HG02759 (cell line): ENCODE results near the gene ALKBH4.
A peak's percentile ranks its signal among the peaks of the same experiment; 100 is the strongest.
"Not testable (repeated sequence)": the region's sequence is repeated elsewhere in the genome, so short reads cannot be mapped to it uniquely, and the experiment has no call there.

ENCODE experiments used
- ATAC-seq: cut with Tn5 transposase; IDR thresholded peaks from one replicate; pipeline ENCODE4 v1.9.1; 2021; ENCODE audit warnings: mild to moderate bottlenecking, moderate library complexity; ENCODE audit not compliant: unreplicated experiment

The ALKBH4 gene

DNA sequence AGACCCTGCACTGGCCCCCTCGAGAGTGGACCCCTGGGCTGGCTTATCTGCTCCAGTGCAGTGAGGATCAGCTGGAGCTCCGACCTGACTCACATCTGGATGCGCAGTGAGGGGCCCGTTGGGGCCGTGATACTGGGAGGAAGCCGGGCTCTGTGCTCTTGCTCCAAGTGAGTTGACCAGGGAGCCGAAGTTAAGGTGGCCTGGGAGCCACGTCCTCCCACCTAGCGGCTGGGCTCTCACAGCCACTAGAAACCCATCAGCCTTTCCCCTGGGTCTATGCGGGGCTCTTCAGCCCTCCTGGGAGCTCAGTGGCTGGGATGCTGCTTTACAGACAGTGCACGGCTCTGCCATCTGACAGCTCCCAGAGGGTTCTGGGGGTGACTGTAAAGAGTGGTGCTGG lies 9.1 kb downstream of the ALKBH4 start:
- no peak for ATAC-seq

DNA sequence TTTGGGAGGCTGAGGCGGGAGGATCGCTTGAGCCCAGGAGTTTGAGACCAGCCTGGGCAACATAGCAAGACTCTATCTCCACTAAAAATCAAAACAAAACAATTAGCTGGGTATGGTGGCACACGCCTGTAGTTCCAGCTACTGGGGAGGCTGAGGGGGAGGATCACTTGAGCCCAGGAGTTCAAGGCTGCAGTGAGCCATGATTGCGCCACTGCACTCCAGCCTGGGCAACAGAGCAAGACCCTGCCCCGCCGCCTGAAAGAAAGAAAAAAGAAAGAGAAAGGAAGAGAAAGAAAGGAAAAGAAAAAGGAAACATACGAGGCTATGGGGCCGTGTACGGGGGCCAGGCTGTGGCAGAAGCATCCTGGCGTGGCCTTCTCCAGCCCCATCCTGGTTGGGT lies 9.7 kb downstream of the ALKBH4 start:
- not testable (repeated sequence) for ATAC-seq

DNA sequence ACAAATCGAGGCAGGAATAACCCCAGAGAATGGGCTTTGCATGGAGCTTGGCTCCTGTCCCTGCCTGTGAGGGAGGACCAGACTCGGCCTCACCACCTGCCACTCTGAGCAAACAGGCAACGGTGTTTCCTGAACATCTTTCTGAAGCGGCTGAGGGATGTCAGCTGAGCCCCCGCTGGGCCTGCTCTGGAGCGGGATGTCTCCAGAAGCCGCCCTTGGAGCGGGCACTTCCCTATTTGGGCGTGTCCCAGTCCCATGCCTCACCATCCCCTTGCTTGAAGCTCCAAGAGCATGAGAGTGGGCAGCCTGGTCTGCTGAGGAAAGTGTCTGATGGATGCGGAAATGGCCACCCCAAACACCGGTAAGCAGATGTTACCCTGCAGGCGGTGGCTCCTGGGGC lies 10.2 kb downstream of the ALKBH4 start:
- no peak for ATAC-seq

DNA sequence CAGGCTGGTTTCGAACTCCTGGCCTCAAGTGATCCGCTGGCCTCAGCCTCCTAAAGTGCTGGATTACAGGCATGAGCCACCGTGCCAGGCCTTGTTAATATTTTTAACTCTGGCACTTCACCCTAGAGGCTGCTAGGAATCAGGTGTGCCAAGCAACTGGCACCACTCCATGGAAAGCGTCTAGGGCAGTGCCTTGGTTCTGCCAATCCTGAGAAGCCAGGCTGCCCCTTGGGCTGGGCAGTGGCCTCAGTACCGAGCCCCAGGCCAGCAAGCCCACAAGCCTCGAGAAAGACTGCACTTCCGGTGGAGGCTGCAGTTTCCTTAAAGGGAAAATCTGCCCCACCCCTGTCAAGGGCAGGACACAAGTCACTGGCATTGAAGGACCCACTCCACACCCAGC lies 11.3 kb downstream of the ALKBH4 start:
- ATAC-seq, result no peak

DNA sequence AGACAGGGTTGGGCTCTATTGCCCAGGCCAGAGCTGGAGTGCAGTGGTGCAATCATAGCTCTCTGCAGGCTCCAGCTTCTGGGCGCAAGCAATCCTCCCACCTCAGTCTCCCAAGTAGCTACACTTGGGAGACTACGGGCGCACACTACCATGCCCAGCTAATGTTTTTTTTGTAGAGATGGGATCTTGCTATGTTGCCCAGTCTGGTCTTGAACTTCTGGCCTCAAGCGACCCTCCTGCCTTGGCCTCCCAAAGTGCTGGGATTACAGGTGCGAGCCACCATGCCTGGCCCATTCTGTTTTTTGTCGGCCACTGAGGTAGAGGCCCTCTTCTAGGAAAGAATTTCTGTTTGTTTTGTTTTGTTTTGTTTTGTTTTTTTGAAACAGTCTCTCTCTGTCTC lies 12.2 kb downstream of the ALKBH4 start:
- no peak for ATAC-seq

DNA sequence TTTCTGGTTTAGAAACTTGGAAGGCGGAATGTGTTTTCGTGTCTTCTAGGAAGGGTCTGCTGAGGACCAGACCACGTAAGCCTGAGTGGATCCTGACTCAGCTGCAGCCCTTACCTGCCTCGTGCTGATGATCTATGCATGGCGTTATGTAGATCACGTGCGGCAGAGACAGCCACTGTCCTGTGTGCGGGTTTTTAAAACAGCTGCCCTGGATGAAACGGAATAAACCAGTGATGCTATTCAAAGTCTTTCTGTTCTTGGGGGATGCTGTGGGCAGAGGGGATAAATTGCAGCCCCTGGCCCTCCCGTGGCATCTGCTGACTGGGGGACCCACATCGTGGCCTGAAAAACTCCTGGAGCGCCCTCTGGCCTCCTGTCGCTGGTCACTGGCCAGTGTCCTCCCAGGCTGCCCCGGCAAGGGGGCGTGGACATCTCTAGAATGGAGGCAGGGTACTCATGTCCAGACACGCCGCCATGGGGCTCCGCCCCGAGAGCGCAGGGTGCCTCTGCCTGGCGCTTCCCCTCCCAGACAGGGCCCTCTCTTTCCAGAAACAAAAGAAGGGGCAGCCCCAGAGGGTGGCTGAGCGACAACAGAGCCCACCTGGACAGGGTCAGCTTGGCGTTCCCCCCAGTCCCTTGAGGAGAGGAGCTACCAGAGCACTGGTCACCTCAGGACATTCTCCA lies 13.2 kb downstream of the ALKBH4 start:
- no peak for ATAC-seq

DNA sequence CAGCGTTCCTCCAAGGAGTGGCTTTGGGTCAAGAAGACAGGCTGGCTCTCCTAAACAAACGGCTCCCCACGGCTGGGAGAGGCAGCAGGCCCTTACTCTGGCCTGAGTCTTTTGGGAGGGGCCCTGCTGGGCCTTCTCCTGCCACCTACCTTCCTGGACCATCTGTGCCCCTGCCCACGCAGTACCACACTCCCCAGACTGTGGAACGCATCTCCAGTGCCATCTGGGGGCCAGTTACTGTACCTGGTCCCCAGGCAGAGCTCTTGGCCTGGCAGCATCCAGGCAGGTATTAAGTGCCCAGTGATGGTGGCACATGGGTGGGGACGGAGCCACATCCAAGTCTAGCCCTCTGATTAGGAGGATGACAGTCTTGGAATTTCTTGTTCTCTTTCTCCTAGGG lies 14.4 kb downstream of the ALKBH4 start:
- ATAC-seq, result no peak

DNA sequence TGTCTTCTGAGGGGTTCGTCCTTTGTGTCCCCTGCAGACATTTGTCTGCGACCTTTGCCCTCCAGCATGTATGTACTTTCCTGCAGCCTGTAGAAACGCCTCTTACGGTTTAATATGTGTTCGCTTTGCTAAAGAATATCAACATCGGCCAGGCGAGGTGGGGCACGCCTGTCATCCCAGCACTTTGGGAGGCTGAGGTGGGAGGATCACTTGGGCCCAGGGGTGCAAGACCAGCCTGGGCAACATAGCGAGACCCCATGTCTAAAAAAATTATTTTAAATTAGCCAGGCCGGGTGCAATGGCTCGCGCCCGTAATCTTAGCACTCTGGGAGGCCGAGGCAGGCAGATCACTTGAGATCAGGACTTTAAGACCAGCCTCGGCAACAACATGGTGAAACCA lies 15.5 kb downstream of the ALKBH4 start:
- no peak for ATAC-seq

DNA sequence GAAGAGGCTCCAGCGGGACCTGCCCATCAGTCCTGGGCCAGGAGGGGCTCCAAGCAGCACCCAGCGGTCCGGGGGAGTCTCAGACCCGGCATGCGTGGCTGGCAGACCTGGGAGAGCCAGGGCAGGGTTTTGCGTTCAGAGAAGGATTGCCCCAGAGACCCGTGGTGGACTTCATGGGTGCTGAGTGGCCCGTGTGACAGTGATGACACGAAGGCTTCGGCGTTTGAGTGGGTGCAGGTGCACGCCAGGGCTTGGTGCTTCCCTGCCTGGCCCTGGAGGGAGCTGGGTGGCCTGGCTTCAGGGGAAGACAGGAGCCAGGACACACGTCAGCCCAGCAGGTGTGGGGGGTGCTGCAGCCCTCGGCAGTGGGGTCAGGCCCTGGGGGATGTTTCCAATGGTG lies 17.4 kb downstream of the ALKBH4 start:
- no peak for ATAC-seq

DNA sequence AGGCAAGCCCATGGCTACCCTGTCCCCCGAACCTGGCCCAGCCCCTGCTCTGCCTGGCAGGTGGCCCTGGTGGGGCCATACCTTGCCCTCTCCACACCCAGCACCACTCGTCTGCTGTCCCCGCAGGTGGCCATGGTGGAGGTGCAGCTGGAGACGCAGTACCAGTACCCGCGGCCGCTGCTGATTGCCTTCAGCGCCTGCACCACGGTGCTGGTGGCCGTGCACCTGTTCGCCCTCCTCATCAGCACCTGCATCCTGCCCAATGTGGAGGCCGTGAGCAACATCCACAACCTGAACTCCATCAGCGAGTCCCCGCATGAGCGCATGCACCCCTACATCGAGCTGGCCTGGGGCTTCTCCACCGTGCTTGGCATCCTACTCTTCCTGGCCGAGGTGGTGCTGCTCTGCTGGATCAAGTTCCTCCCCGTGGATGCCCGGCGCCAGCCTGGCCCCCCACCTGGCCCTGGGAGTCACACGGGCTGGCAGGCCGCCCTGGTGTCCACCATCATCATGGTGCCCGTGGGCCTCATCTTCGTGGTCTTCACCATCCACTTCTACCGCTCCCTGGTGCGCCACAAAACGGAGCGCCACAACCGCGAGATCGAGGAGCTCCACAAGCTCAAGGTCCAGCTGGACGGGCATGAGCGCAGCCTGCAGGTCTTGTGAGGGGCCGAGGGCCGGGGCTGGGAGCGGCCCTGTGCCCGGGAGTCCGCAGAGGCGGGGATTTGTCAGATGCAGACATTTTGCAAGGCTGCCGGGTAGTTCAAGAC lies 18.1 kb downstream of the ALKBH4 start:
- ATAC-seq, result no peak

DNA sequence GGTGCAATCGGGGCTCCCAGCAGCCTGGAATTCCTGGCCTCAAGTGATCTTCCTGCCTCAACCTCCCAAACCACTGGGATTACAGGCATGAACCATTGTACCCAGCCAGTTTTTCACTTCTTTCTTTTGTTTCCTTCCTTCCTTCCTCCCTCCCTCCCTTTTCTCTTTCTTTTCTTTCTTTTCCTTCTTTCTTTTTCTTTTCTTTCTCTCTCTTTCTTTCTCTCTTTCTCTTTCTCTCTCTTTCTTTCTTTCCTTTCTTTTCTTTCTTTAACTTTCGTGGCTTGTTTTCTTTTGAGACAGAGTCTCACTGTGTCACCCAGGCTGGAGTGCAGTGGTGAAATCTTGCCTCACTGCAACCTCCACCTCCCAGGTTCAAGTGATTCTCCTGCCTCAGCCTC lies 19.0 kb downstream of the ALKBH4 start:
- ATAC-seq, result no peak

DNA sequence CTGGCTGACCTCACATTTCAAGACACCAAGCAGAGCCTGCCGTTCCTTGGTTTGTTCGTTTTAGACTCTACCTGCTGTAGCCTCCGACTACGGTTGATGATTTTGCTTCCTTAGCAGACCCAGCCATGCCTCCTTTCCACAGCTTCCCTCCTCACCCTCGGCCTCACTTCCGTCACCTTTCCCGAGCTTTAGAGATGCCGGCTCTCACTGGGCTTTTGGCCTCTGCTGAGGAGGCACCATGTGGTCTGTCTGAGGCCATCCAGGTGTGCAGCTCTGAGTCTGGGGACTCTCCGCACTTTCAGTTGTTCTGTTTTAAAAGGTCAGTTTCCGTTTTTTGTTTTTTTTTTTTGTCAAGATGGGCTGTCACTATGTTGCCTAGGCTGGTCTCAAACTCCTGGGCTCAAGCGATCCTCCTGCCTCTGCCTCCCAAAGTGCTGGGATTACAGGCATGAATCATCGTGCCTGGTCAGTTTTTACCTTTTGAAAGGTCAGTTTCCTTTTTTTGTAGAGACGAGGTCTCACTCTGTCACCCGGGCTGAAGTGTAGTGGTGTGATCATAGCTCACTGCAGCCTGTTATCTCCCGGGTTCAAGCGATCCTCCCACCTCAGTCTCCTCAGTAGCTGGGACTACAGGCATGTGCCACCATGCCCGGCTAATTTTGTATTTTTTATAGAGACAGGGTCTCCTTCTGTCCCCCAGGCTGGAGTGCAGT lies 19.5 kb downstream of the ALKBH4 start:
- peak; percentile 36 for ATAC-seq

DNA sequence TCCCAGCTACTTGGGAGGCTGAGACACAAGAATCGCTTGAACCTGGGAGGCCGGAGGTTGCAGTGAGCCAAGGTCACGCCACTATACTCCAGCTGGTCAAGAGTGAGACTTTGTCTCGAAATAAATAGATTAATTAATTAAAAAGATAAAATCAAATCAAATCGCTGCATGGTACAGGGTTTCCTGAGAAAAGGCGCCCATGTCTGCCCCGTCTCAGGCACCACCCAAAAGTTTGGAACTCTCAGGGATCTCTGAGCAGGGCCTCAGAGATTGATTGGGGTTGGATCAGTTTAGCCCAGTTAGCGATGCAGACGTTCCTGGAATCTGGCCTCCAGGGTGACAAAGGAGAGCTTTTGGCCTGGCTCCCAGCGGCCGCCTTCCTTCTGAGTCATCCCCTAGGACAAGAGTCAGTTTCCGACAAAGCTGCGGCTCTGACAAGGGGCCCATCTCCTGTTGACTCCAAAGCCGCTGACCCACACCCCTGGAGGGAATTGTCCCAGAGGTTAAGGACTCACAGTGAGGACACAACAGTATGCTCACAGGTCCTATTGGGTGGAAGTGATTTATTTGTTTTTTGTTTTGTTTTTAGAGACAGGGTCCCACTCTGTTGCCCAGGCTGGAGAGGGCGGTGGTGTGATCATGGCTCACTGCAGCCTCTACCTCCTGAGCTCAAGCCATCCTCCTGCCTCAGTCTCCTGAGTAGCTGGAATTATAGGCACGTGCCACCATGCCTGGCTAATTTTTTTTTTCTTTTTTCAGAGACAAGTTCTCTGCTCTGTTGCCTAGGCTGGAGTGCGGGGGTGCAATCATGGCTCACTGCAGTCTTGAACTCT lies 24.5 kb downstream of the ALKBH4 start:
- ATAC-seq, result no peak

DNA sequence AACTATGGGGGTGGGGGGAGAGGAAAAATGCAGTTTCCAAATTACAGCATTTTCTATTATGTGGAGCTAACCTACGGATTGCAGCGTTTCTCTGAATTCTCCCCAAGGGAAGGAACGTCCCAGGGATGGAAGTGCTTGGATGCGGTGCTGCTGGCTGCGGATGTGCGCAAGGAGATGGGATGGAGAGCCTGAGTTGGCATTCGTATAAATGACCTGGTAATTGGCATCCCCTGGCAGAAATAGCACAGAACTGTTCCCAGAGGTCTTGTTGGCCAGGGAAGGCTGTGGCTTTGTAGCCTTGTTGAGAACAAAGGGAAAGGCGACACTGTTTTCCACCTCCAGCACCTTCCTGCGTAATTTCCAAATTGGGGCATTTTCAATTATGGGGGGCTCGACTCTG lies 28.5 kb downstream of the ALKBH4 start:
- ATAC-seq, result no peak

DNA sequence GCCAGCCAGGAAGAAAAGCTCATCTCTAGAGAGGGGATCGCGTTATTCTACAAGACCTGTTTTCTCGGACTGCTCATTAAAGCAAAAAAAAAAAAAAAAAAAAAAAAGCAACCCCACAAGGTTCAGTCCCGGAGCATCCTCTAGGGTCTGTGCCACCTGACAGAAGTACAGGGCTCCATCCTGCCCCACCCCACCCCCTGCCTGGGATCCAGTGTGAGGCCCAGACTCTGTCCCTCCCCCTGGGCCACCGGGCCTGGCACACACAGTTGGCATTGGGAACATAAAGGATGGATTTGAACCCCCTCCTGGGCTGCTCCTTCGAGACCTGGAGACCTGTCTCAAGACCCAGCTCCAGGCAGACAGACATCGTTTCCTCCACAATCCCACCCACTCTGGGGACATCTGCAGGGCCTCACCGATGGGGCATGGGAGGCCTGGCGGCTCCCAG lies 30.6 kb downstream of the ALKBH4 start:
- no peak for ATAC-seq

DNA sequence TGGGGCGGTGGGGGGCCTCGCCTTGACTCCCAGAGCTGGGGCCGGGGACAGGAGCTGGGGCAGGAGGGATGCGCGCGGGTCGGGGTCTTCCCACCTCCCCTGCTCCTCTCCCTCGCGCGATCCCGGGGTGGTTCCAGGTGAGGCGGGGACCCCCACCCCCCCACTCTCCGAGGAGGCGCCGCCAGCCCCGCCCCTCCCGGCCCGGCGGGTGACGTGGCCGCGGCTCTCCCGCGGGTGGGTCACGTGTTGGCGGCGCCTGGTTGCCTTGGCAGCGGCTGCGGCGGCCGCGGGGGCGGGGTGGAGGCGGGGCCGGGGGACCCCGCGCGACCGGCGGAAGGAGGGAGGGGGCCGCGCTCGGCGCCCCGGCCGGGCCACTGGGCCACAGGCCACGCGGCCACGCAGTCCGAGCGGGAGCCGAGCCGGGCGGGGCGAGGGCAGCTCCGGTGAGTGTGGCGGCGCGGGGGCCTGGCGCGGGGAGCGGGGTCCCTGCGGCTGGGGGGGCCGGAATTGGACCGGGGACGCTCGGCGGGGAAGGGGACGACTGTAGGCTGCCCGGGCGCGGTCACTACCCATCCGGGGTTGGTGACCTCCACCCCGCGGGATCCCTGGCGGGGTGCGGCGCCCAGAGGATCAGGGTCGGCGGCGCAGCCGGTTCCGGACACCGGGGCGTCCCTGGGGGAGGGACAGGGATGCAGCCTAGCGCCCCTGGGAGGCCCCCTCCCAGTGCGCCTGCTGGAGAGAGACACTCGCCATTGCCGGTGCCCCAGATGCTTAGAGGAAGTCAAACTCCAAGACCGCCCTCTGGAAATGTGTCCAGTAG lies 31.2 kb downstream of the ALKBH4 start, which contains the start of gene ORAI2:
TSS of gene ORAI2 (plus strand) at position 357 of the 820 bp plus-strand sequence. CDS start 5,382 bp downstream, outside the sequence.
- peak; percentile 72 for ATAC-seq

DNA sequence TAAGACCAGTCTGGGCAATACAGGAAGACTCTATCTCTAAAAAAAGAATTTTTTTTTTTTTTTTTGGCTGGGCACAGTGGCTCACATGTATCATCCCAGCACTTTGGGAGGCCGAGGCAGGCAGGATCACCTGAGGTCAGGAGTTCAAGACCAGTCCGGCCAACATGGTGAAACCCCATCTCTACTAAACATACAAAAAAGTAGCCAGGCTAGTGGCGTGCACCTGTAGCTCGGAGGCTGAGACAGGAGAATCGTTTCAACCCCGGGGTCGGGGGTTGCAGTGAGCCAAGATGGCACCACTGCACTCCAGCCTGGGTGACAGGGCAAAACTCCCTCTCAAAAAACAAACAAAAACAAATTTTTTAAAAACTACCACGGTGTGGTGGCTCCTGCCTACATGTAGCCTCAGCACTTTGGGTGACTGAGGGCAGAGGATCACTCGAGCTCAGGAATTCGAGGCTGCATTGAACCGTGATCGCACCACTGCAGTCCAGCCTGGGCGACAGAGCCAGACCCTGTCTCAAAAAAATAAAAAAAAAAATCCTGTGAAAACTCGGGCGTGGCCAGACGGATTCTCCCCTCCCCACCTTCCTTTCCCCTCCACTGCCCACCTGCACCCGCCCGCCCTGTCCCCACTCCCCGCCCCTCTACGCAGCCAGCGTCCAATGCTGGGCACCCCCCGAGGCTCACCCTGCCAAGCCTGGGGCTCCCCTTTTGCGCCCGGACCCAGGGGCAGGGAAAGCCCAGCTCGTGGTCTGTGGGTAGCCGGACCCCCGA lies 32.0 kb downstream of the ALKBH4 start:
- ATAC-seq, result peak; percentile 42

DNA sequence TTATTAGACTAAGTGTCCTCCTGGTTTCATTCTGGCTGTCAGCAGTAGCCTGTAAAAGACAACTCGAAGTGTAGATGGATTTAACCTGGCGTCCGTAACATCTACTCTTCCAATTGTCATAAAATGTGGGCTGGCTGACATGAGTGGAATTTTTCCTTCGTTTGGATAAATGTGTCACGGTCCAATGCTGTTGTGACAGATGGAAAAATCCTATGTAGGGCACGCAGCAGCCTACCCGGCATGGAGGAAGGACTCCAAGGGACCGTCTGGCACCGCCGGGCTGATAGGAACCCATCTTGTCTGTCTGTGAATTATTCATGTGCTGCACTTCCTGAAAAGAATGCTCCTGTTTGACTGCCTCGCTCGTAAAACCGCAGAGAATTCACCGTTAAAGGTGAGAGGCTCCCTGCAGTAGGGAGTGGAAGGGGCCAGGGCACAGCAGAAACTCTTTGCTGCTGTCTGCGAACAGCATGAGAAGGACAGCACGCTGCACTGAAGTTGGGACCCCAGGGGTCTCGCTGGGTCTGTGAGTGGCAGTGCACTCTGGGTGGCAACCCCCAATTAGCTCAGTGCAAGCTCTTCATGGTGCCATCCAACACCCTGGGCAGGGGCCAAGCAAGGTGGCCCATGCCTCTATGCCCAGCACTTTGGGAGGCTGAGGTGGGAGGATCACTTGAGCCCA lies 32.9 kb downstream of the ALKBH4 start:
- no peak for ATAC-seq
